Upper lobe of left lung (tissue), 6 donors: Measurements from ENCODE around the gene NRXN3. TPM values are rescaled to one million over a fixed set of nuclear protein-coding genes. Genes with fewer than 3 reads are reported as not detected.

Experiments used
- ATAC-seq, 2 donors: fragments of 200-7000 bp; cut with Tn5 transposase; one replicate each; pipeline ENCODE4 v1.9.1; 2022; ENCODE audit warnings: mild to moderate bottlenecking in 2 of 2, moderate library complexity in 2 of 2; ENCODE audit not compliant: low FRiP score in 2 of 2
- DNase-seq, 2 donors: peaks; one replicate each; pipeline ENCODE4 v3.0.0-alpha.2; 2019 to 2020
- H3K27ac ChIP-seq, 4 donors: fragments of 200-600 bp; sonication (generic); one replicate each; pipeline ENCODE4 v1.5.1; 2016 to 2019
- H3K27me3 ChIP-seq, 4 donors: fragments of 200-600 bp; sonication (generic); one replicate each; pipeline ENCODE4 v1.5.1; 2017 to 2019
- H3K36me3 ChIP-seq, 4 donors: fragments of 200-600 bp; sonication (generic); one replicate each; pipeline ENCODE4 v1.5.1; 2016 to 2019
- H3K4me1 ChIP-seq, 4 donors: fragments of 200-600 bp; sonication (generic); one replicate each; pipeline ENCODE4 v1.5.1; 2018 to 2019
- H3K4me3 ChIP-seq, 4 donors: fragments of 200-600 bp; sonication (generic); one replicate each; pipeline ENCODE4 v1.5.1; 2017 to 2019; ENCODE audit warnings: mild to moderate bottlenecking in 2 of 4, moderate library complexity in 1 of 4
- H3K9me3 ChIP-seq, 4 donors: fragments of 200-600 bp; sonication (generic); one replicate each; pipeline ENCODE4 v1.5.1; 2018 to 2019
- CTCF ChIP-seq, 6 experiments: fragments of 450-650 bp in 4 of 6; fragments of 200-600 bp in 2 of 6; sonication (generic) in 2 of 6; IDR thresholded peaks; one replicate each; pipeline ENCODE4 v1.5.1; 2016 to 2019; ENCODE audit warnings: antibody characterized with exemption in 6 of 6
- EP300 ChIP-seq, 4 donors: sonication (generic); formaldehyde crosslinking; IDR thresholded peaks; one replicate each; pipeline ENCODE4 v1.5.1; 2017; ENCODE audit warnings: antibody characterized with exemption in 4 of 4, control low read depth in 2 of 4
- POLR2A ChIP-seq, 4 donors: fragments of 450-650 bp; IDR thresholded peaks; one replicate each; pipeline ENCODE4 v1.5.1; 2016 to 2017; ENCODE audit warnings: antibody characterized with exemption in 4 of 4, mild to moderate bottlenecking in 2 of 4
- POLR2AphosphoS5 ChIP-seq, 2 donors: sonication (generic); formaldehyde crosslinking; IDR thresholded peaks; one replicate each; pipeline ENCODE4 v1.5.1; 2017; ENCODE audit warnings: antibody characterized with exemption in 2 of 2
- WGBS, 2 donors: methylation state at CpG; one replicate each; pipeline ENCODE4 v1.1.5; 2017 to 2018; 5-methylcytosine and 5-hydroxymethylcytosine counted together
- total RNA-seq, 6 donors: library from RNA; depleted of rRNA in 4 of 6; stranded (reverse); fragments of >200 nt in 4 of 6; gene quantifications; one replicate each; pipeline versions ENCODE4 v1.1.0 to v1.2.1, GENCODE V29; 2016 to 2021
- donor health status: DM: no; HTN: no; CAD: no; lungs with moderate emphysema.
- donor health status: DM: no; HTN: yes; CAD: no; lungs with severe emphysema.

NRXN3 gene
- total RNA-seq, 6 donors from 2014 or later = 4.4 to 14.9 (median 7.2) TPM

GRCh38 chr14:79581912-79582576, 1411.9 kb downstream of the NRXN3 start:
- Histone ChIP-seq H3K4me3 (no peak overlapping the region), H3K4me1 (peaks cover 0 to 8% (median 4%) of the 10 kb centered on the region in 4 donors), H3K27me3 (no peaks in the 10 kb centered on the region), H3K27ac (no peak overlapping the region), H3K9me3 (no peaks in the 10 kb centered on the region), H3K36me3 (no peaks in the 10 kb centered on the region)
- 77 to 78% methylated on average over 4 of the region's 4 CpGs for WGBS, 2 donors
- DNase-seq = no peak
- TF ChIP-seq EP300 (IDR thresholded peaks at IDR 0.05) = no peak
- TF ChIP-seq POLR2AphosphoS5 (IDR thresholded peaks at IDR 0.05) = no peak
- no peak for TF ChIP-seq POLR2A (IDR thresholded peaks at IDR 0.05)
- no peak for TF ChIP-seq CTCF (IDR thresholded peaks at IDR 0.05)
- ATAC-seq = no peak

- WGBS, 2 donors = 84% methylated on average over 4 of the region's 4 CpGs
- DNase-seq = no peak
Observed at GRCh38 chr14:79583738-79584408, 1413.7 kb downstream of the NRXN3 start.

DNA sequence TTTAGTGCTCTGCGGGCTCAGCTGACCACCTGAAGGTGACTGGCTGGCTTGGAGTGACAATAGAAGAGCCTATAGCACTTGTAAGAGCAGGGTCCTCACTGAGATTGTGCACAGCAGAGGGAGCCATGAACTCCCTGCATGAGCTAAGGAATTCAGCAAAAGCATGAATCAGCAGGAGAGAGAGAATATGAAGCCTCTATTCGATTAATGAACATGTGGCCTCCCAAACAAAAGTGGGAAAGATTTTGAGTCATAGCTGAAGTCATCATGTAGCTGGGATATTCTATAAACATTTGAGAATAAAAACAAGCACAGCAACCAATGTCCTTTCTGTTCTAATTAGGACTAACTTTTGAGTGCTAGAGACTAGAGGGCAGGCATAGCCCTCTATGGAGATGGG, 1414.5 kb downstream of the NRXN3 start:
- H3K27ac ChIP-seq = no peak overlapping the region
- ATAC-seq (peak in 1 of 2 donors; percentile 65), DNase-seq (no peak)
- H3K4me1 ChIP-seq = peaks cover 0 to 11% (median 4%) of the 10 kb centered on the region in 4 donors
- H3K27me3 ChIP-seq = no peaks in the 10 kb centered on the region
- no peaks in the 10 kb centered on the region for H3K9me3 ChIP-seq
- H3K36me3 ChIP-seq = no peaks in the 10 kb centered on the region
- TF ChIP-seq CTCF (IDR thresholded peaks at IDR 0.05) (no peak), EP300 (IDR thresholded peaks at IDR 0.05) (no peak), POLR2A (IDR thresholded peaks at IDR 0.05) (no peak), POLR2AphosphoS5 (IDR thresholded peaks at IDR 0.05) (no peak)
- H3K4me3 ChIP-seq = no peak overlapping the region
- WGBS, 2 donors = 67% methylated on average over 2 of the region's 2 CpGs

More at GRCh38 chr14:79583738-79584408, 1413.7 kb downstream of the NRXN3 start:
- TF ChIP-seq POLR2AphosphoS5 (IDR thresholded peaks at IDR 0.05) (no peak), POLR2A (IDR thresholded peaks at IDR 0.05) (no peak), CTCF (IDR thresholded peaks at IDR 0.05) (no peak), EP300 (IDR thresholded peaks at IDR 0.05) (no peak)
- no peaks in the 10 kb centered on the region for H3K36me3 ChIP-seq
- H3K27ac ChIP-seq = no peak overlapping the region
- no peak overlapping the region for H3K4me3 ChIP-seq
- peak in 1 of 2 donors; percentile 66 for ATAC-seq
- no peaks in the 10 kb centered on the region for H3K9me3 ChIP-seq
- no peaks in the 10 kb centered on the region for H3K27me3 ChIP-seq
- peaks cover 0 to 11% (median 4%) of the 10 kb centered on the region in 4 donors for H3K4me1 ChIP-seq

DNA sequence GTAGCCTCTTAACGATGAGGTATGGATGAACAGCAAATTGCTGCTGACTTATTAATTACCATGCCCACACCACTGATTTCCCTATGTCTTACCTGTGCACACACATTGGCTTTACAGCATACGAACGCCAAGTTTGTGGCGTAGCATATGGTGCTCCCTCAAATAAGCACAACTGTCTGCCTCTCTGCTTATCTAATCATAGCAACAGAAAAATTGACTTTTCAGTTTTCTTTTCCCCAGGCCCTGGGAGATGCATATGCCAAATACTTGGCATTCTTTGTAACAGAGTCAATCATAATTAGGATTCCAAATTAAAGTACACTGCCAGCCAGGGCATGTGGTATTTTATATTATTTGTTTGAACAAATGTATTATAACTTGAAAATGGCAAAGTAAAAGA, 1415.7 kb downstream of the NRXN3 start:
- no peak overlapping the region for H3K27ac ChIP-seq
- no peaks in the 10 kb centered on the region for H3K27me3 ChIP-seq
- H3K36me3 ChIP-seq = no peaks in the 10 kb centered on the region
- peak in 1 of 2 donors; percentile 41 for ATAC-seq
- TF ChIP-seq POLR2AphosphoS5 (IDR thresholded peaks at IDR 0.05) (no peak), EP300 (IDR thresholded peaks at IDR 0.05) (no peak), POLR2A (IDR thresholded peaks at IDR 0.05) (no peak), CTCF (IDR thresholded peaks at IDR 0.05) (no peak)
- peaks cover 0 to 11% (median 4%) of the 10 kb centered on the region in 4 donors for H3K4me1 ChIP-seq
- no peak overlapping the region for H3K4me3 ChIP-seq
- no peaks in the 10 kb centered on the region for H3K9me3 ChIP-seq
- 63 to 75% methylated on average over 4 of the region's 4 CpGs for WGBS, 2 donors
- no peak for DNase-seq
